ENCODE measurements around the gene HK2.
"Not testable (repeated sequence)": the region's sequence is repeated elsewhere in the genome, so short reads cannot be mapped to it uniquely, and the experiment has no call there.

HK2 gene

GRCh38 chr2:74835831-74836674 is 2.1 kb downstream of the HK2 start:
- DNase-seq, result peak; percentile 68

- no peak for DNase-seq
Measured at GRCh38 chr2:74836675-74837401, 2.9 kb downstream of the HK2 start.

- DNase-seq, result no peak
Measured at GRCh38 chr2:74841641-74842040, 7.7 kb downstream of the HK2 start.

GRCh38 chr2:74843433-74843832 is 9.5 kb downstream of the HK2 start:
- no peak for DNase-seq

- DNase-seq, result peak; percentile 9
Measured at GRCh38 chr2:74843899-74844298, 10.0 kb downstream of the HK2 start.

GRCh38 chr2:74844752-74845151 is 10.8 kb downstream of the HK2 start:
- DNase-seq, result no peak

GRCh38 chr2:74845217-74845751 is 11.4 kb downstream of the HK2 start:
- DNase-seq, result peak; percentile 39

- DNase-seq, result peak; percentile 8
Measured at GRCh38 chr2:74845991-74846390, 12.1 kb downstream of the HK2 start.

- DNase-seq, result no peak
Measured at GRCh38 chr2:74846481-74846880, 12.6 kb downstream of the HK2 start.

- DNase-seq, result no peak
Measured at GRCh38 chr2:74847070-74847858, 13.3 kb downstream of the HK2 start.

GRCh38 chr2:74849228-74849892 is 15.4 kb downstream of the HK2 start:
- no peak for DNase-seq

- no peak for DNase-seq
Measured at GRCh38 chr2:74850496-74851190, 16.7 kb downstream of the HK2 start.

GRCh38 chr2:74851191-74851566 is 17.3 kb downstream of the HK2 start:
- no peak for DNase-seq

GRCh38 chr2:74853360-74853759 is 19.4 kb downstream of the HK2 start:
- not testable (repeated sequence) for DNase-seq

- DNase-seq, result no peak
Measured at GRCh38 chr2:74854401-74854800, 20.5 kb downstream of the HK2 start.

- not testable (repeated sequence) for DNase-seq
Measured at GRCh38 chr2:74855114-74855707, 21.3 kb downstream of the HK2 start.

- DNase-seq, result no peak
Measured at GRCh38 chr2:74856004-74856578, 22.2 kb downstream of the HK2 start.

GRCh38 chr2:74856599-74856998 is 22.7 kb downstream of the HK2 start:
- no peak for DNase-seq

GRCh38 chr2:74857215-74857614 is 23.3 kb downstream of the HK2 start:
- DNase-seq, result no peak

GRCh38 chr2:74857725-74858124 is 23.8 kb downstream of the HK2 start:
- no peak for DNase-seq

- no peak for DNase-seq
Measured at GRCh38 chr2:74858281-74858680, 24.4 kb downstream of the HK2 start.
